Effector memory CD4-positive, alpha-beta T cell (primary cell): ENCODE data around the gene TK2.
"Not testable (repeated sequence)": the region's sequence is repeated elsewhere in the genome, so short reads cannot be mapped to it uniquely, and the experiment has no call there.

ENCODE experiments used
- DNase-seq, 3 donors: peaks; one replicate each; pipeline ENCODE4 v3.0.0-alpha.2; 2020
- H3K27ac ChIP-seq: 2 replicates; pipeline ENCODE4 v1.7.0; 2013; ENCODE audit warnings: mild to moderate bottlenecking, low read length, moderate library complexity; ENCODE audit not compliant: insufficient read depth, poor library complexity, severe bottlenecking
- H3K27me3 ChIP-seq: replicated peaks from 2 replicates; pipeline ENCODE4 v1.7.0; 2013; ENCODE audit warnings: mild to moderate bottlenecking, low read length; ENCODE audit not compliant: insufficient read depth, control insufficient read depth, poor library complexity, severe bottlenecking
- H3K36me3 ChIP-seq: 2 replicates; pipeline ENCODE4 v1.7.0; 2013; ENCODE audit warnings: mild to moderate bottlenecking, low read length, moderate library complexity; ENCODE audit not compliant: control insufficient read depth, insufficient read depth
- H3K4me1 ChIP-seq: 2 replicates; pipeline ENCODE4 v1.7.0; 2013; ENCODE audit warnings: low read length, mild to moderate bottlenecking; ENCODE audit not compliant: control insufficient read depth, insufficient read depth, poor library complexity, severe bottlenecking
- H3K4me3 ChIP-seq: 2 replicates; pipeline ENCODE4 v1.7.0; 2013; ENCODE audit warnings: low read length, low read depth, mild to moderate bottlenecking; ENCODE audit not compliant: insufficient read depth, poor library complexity, severe bottlenecking
- H3K9me3 ChIP-seq: 2 replicates; pipeline ENCODE4 v1.7.0; 2013; ENCODE audit warnings: mild to moderate bottlenecking, low read length, moderate library complexity; ENCODE audit not compliant: control insufficient read depth

TK2 gene

DNA sequence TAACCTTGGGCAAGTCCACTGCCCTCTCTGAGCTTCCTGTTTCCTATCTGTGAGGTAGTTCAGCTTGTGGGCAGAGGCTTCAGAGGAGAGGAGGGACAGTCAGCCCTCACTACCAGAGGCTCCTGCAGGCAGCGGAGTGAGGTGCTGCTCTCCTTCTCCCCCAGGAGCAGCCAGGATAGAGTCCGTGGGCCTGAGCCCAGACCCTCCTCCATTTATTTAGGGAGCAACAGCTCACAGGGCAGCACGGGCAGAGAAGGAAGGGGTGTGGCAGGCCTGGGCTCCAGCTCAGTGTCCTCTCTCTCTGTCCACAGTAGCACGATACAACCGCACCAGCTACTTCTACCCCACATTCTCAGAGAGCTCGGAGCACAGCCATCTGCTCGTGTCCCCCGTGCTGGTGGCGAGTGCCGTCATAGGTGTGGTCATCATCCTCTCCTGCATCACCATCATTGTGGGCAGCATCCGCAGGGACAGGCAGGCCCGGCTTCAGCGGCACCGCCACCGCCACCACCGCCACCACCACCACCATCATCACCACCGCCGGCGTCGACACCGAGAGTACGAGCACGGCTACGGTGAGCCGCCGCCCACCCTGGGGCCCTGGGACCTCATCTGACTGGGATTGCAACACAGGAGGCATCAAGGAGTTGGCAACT is 80.5 kb downstream of the TK2 start:
- peaks cover 5% of the 10 kb centered on the region for H3K4me1 ChIP-seq
- H3K36me3 ChIP-seq: no peaks in the 10 kb centered on the region
- no peak overlapping the region for H3K27ac ChIP-seq
- no peaks in the 10 kb centered on the region for H3K27me3 ChIP-seq
- H3K9me3 ChIP-seq: no peaks in the 10 kb centered on the region
- no peak for DNase-seq
- no peak overlapping the region for H3K4me3 ChIP-seq

DNA sequence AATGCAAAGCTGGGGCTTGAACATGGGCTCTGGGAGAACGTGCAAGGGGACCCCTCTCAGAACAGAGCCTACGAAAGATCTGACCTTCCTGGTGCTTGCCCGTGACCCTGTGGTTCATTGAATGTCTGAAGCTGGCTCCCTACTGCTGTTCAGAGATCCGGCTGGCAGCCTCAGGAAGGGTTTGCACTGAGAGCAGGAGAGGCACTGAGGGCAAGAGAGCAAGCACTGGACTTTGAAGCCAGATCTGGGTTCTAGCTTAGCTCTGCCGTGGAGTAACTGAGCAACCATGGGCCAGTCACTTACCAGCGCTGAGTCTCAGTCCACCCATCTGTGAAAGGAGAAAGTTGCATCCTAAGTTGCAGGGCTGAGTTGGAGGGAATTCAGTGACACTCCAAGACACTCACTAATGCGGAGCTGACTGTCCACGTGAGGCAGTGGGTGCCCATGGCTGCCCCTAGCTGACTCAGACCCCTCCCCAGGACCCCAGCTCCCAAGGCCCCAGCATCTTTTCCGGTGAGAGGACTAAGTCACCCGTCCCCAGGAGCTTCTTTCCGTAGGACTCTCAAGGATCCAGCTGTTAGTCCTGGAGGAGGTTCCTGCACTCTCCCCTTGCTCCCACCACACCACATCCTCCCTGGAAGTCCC is 81.5 kb downstream of the TK2 start:
- Histone ChIP-seq H3K4me3 (no peak overlapping the region), H3K27me3 (no peaks in the 10 kb centered on the region), H3K36me3 (no peaks in the 10 kb centered on the region), H3K27ac (no peak overlapping the region), H3K9me3 (no peaks in the 10 kb centered on the region), H3K4me1 (no peaks in the 10 kb centered on the region)
- no peak for DNase-seq

DNA sequence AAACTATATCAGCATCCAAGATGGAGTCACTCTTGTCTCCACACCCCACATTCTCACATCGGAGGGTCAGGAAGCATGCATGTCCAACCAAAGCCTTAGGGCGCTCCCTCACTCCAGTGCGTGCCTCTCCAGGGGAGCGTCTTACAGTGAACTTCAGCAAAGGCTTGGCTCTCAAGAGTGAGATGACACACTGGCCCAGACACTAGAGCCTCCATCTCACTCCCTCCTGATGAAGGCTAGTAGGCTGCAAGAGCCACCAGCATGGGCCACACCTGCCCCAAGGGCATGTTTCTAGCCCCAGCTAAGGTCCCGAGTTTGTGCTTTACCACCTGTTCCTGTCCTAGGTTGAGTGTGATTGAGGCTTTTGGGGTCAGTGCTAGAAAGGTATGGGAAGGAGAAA is 82.3 kb downstream of the TK2 start:
- Histone ChIP-seq H3K9me3 (no peaks in the 10 kb centered on the region), H3K27ac (no peak overlapping the region), H3K27me3 (no peaks in the 10 kb centered on the region), H3K36me3 (no peaks in the 10 kb centered on the region), H3K4me3 (no peak overlapping the region), H3K4me1 (no peaks in the 10 kb centered on the region)
- DNase-seq: no peak

DNA sequence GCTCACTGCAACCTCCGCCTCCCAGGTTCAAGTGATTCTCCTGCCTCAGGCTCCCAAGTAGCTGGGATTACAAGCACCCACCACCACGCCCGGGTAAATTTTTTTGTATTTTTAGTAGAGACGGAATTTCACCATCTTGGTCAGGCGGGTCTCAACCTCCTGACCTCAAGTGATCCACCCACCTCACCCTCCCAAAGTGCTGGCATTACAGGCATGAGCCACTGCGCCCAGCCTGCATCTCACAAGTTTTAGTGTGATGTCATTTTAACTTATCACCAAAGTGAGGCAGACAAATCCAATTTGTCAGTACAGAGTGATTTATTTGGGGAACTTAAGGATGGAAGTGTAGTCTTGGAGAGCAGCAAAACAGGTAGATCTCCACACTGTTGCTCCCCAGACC is 83.3 kb downstream of the TK2 start:
- not testable (repeated sequence) for H3K4me1 ChIP-seq, H3K9me3 ChIP-seq, H3K4me3 ChIP-seq, H3K36me3 ChIP-seq, H3K27me3 ChIP-seq, H3K27ac ChIP-seq, DNase-seq

DNA sequence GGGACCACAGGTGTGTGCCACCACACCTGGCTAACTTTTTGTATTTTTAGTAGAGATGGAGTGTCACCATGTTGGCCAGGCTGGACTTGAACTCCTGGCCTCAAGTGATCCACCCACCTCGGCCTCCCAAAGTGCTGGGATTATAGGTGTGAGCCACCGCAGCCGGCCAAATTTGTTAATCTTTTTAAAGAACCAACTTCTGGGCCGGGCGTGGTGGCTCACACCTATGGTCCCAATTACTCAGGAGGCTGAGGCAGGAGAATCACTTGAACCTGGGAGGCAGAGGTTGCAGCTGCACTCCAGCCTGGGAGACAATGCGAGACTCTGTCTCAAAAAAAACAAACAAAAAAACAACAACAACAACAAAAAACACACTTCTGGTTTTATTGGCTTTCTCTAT is 84.0 kb downstream of the TK2 start:
- H3K36me3 ChIP-seq, DNase-seq, H3K27ac ChIP-seq, H3K4me3 ChIP-seq, H3K27me3 ChIP-seq, H3K9me3 ChIP-seq, H3K4me1 ChIP-seq: not testable (repeated sequence)

DNA sequence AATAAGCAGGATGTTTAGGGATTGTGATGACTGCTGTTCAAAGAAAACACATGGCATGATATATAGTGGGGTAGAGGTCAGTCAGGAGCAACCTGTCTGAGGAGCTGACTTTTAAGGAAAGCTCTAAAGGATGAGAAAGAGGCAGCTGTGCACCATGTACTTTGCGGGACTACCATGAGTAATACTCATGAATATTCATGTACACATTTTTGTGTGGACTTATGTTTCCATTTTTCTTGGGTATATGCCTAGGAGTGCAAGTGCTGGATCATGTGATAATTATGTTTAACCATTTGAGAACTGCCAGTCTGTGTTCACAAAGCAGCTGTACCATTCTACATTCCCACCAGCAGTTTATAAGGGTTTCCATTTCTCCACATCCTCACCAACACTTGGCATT is 87.0 kb downstream of the TK2 start:
- Histone ChIP-seq H3K27ac (no peak overlapping the region), H3K4me1 (no peaks in the 10 kb centered on the region), H3K36me3 (no peaks in the 10 kb centered on the region), H3K4me3 (no peak overlapping the region), H3K9me3 (no peaks in the 10 kb centered on the region), H3K27me3 (no peaks in the 10 kb centered on the region)
- DNase-seq: no peak

DNA sequence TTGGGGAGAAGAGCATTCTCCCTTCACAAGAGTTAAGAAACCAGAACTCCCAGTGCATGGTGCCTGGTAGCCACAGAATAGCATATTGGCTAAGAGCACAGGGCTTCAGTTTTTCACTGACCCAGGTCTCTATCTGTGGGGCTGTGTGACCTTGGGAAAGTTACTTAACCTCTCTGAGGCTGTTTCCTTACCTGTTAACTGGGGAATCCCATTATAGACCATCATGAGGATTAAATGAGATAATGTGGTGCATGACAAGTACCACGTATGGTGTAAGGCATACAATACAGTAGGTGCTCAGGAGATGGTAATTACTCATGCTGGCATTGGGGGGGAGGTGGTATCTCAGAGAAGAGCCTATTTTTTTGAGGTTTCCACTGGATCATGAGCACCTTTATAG is 89.2 kb downstream of the TK2 start:
- Histone ChIP-seq H3K27ac (no peak overlapping the region), H3K9me3 (no peaks in the 10 kb centered on the region), H3K27me3 (no peaks in the 10 kb centered on the region), H3K4me1 (no peaks in the 10 kb centered on the region), H3K4me3 (no peak overlapping the region), H3K36me3 (no peaks in the 10 kb centered on the region)
- DNase-seq: no peak

DNA sequence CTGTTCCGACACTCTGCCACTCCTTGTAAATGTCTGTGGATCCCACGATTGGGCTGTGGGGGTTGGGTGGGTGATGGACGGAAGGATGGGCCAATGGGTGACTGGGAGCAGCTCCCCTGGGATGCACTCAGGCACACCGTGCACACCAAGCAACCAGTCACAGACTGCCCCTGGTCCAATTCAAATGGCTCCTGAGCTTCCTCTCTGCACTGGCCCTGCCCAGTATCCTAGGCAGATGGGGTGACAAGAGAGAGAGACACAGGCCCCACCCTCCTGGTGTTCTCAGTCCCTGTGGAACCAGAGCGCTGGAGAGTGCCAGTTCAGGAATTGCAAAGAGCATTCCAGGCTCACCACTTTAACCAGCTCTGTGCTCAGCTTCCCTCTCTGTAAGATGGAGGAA is 90.0 kb downstream of the TK2 start:
- H3K27me3 ChIP-seq: no peaks in the 10 kb centered on the region
- H3K9me3 ChIP-seq: no peaks in the 10 kb centered on the region
- H3K4me3 ChIP-seq: no peak overlapping the region
- no peak overlapping the region for H3K27ac ChIP-seq
- H3K4me1 ChIP-seq: no peaks in the 10 kb centered on the region
- no peak for DNase-seq
- no peaks in the 10 kb centered on the region for H3K36me3 ChIP-seq

DNA sequence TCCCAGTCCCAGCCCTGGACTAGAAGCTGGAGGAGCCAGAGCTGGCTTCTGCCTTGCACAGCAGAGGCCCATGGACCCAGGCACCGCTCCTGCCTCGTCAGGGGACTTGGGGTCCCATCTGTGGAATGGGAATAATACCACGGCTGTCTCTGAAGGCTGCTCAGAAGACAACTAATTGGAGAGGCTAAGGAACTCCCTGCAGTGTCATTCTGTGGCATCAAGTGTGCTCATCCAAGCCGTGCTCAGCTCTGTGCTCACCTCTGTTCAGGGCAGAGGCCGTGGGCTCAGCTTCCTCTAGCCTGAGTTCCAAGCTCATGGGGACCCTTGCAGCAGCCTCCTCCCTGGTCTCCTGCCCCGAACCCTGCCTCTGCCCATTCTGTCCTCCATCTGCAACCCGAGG is 91.1 kb downstream of the TK2 start:
- no peaks in the 10 kb centered on the region for H3K27me3 ChIP-seq

DNA sequence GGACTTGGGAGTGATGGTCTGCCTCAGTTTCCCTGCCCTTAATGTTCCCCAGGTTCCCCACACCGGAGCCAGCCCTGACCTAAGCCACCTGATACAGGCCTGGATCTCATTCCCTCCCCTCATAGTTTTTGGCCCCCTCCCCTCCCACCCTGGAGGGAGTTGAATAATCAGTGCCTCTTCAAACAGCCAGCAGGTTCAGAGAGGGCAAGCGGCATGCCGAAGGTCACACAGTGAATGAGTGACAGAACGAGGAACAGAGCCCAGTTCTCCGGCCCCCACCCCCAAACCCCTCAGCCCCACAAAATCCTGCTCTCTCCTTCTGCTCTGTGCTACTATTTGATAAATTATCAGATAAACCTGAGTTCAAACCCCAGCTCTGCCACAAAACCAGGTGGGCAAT is 91.6 kb downstream of the TK2 start:
- H3K27me3 ChIP-seq: no peaks in the 10 kb centered on the region
- H3K27ac ChIP-seq: no peak overlapping the region
- no peaks in the 10 kb centered on the region for H3K4me1 ChIP-seq
- H3K36me3 ChIP-seq: no peaks in the 10 kb centered on the region
- no peak for DNase-seq
- no peaks in the 10 kb centered on the region for H3K9me3 ChIP-seq
- H3K4me3 ChIP-seq: no peak overlapping the region

More for the DNA sequence above, 91.1 kb downstream of the TK2 start:
- Histone ChIP-seq H3K9me3 (no peaks in the 10 kb centered on the region), H3K4me3 (no peak overlapping the region), H3K36me3 (no peaks in the 10 kb centered on the region), H3K4me1 (no peaks in the 10 kb centered on the region), H3K27ac (no peak overlapping the region)
- DNase-seq: no peak
